ENCODE measurements around the gene RAD51B. TPM values are rescaled to one million over a fixed set of nuclear protein-coding genes. Genes with fewer than 3 reads are reported as not detected.

RAD51B gene
- total and polyA plus RNA-seq, 9 of the 15 experiments (the other 6 are each of a cell fraction or from before 2014, with no cell fraction given): 8.5 to 17.3 (median 11.3) TPM

DNA sequence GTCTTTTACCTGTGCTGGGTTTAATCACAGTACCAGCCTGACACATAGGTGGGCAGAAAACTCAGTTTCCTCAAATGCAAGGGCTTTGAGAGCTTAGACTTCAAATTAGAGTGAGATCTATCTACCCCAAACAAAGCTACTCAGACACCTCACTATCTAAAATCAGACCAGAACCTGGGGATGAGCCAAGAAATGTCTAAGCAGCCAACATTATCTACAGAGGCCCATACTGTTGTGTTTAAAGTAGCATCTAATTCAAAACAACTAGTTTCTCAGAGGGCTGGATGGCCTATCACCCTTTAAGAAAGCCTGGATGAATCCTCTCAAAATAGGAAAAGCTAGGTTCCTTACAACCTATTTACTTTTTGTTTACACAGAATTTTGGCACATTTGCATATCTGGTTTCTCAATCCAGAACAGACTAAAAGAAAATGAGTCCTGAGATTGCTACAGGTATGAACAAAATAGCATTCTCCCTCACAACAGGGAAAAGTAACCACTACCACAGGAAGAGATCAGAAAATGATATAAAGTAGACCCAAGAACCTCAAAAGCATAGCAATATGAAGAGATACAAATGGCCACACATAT is 830.9 kb downstream of the RAD51B start:
- Histone ChIP-seq H2AFZ (ENCODE audit: low read depth, low read length) (no peak overlapping the region), H3K9me3 (replicated peaks; ENCODE audit: control insufficient read depth, insufficient read depth, low read depth, low read length) (no peaks in the 10 kb centered on the region), H3K4me2 (ENCODE audit: insufficient read depth, low read length) (no peak overlapping the region), H3K79me2 (ENCODE audit: control insufficient read depth, insufficient read depth, low read length) (no peaks in the 10 kb centered on the region), H3K9me1 (ENCODE audit: control insufficient read depth, insufficient read depth, low read length) (no peaks in the 10 kb centered on the region), H3K36me3 (ENCODE audit: control insufficient read depth, insufficient read depth, low read length) (no peaks in the 10 kb centered on the region), H3K27me3 (ENCODE audit: control insufficient read depth in 2 of 2, insufficient read depth in 2 of 2, low read length in 2 of 2) (no peaks in the 10 kb centered on the region), H3K27ac (ENCODE audit: extremely low read depth, low read depth, low read length) (no peak overlapping the region), H3K4me1 (replicated peaks in 1 of 2; ENCODE audit: control insufficient read depth in 2 of 2, insufficient read depth in 2 of 2, low read length in 2 of 2) (peaks cover 11 to 26% of the 10 kb centered on the region in 2 experiments), H3K4me3 (no peak overlapping the region), H4K20me1 (replicated peaks; ENCODE audit: control insufficient read depth, insufficient read depth, low read length) (no peaks in the 10 kb centered on the region), H3K9ac (ENCODE audit: insufficient read depth in 1 of 2, low read depth in 2 of 2, low read length in 2 of 2) (no peak overlapping the region)
- peak; percentile 67 for ATAC-seq
- intact Hi-C loops (cut with micrococcal nuclease): no loop called here
- in situ Hi-C loops (cut with MboI): no loop called here
- no TSS peak for BruUV-seq (replicated peaks)
- CTCF ChIA-PET (ENCODE audit: low intra/inter-chr PET ratio): no interaction called here
- DNase-seq (ENCODE audit: extremely low read depth in 1 of 4, low spot score in 3 of 4): peak in 2 of 4 experiments; percentile 42 to 67
- POLR2A ChIA-PET: no interaction called here
- FAIRE-seq: peak; percentile 65
- no peak for TF ChIP-seq CREB1 (IDR thresholded peaks at IDR 0.05)
- no peak for TF ChIP-seq CREB1 (CRISPR knock-in tag; IDR thresholded peaks at IDR 0.05)
- 0 out of 2 replicates have a peak, but pooled peaks have one; percentile 60 for TF ChIP-seq FOXJ2 (tag; IDR thresholded peaks at IDR 0.05)
- no peak for TF ChIP-seq KHSRP (IDR thresholded peaks at IDR 0.05)
- no peak for TF ChIP-seq ZC3H4 (CRISPR knock-in tag; IDR thresholded peaks at IDR 0.05; ENCODE audit: borderline replicate concordance)
- TF ChIP-seq CTBP1 (IDR thresholded peaks at IDR 0.05; ENCODE audit: borderline replicate concordance): peak; percentile 53; the same call in 1 of the 2 replicates
- no peak for TF ChIP-seq ZBTB8A (IDR thresholded peaks at IDR 0.05; ENCODE audit: partially characterized antibody)
- TF ChIP-seq, protein P1, sequence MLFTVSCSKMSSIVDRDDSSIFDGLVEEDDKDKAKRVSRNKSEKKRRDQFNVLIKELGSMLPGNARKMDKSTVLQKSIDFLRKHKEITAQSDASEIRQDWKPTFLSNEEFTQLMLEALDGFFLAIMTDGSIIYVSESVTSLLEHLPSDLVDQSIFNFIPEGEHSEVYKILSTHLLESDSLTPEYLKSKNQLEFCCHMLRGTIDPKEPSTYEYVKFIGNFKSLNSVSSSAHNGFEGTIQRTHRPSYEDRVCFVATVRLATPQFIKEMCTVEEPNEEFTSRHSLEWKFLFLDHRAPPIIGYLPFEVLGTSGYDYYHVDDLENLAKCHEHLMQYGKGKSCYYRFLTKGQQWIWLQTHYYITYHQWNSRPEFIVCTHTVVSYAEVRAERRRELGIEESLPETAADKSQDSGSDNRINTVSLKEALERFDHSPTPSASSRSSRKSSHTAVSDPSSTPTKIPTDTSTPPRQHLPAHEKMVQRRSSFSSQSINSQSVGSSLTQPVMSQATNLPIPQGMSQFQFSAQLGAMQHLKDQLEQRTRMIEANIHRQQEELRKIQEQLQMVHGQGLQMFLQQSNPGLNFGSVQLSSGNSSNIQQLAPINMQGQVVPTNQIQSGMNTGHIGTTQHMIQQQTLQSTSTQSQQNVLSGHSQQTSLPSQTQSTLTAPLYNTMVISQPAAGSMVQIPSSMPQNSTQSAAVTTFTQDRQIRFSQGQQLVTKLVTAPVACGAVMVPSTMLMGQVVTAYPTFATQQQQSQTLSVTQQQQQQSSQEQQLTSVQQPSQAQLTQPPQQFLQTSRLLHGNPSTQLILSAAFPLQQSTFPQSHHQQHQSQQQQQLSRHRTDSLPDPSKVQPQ (CRISPR knock-in tag; IDR thresholded peaks at IDR 0.05; ENCODE audit: borderline replicate concordance): no peak
- TF ChIP-seq BRF1 (IDR thresholded peaks at IDR 0.05; ENCODE audit: borderline replicate concordance, extremely low read depth, insufficient read length): no peak
- TF ChIP-seq EP400 (IDR thresholded peaks at IDR 0.05): no peak
- TF ChIP-seq SMARCA4 (IDR thresholded peaks at IDR 0.05): peak; percentile 54; the same call in 1 of the 2 replicates
- TF ChIP-seq FOSL1 (tag; conservative IDR thresholded peaks at IDR 0.05): 0 out of 2 replicates have a peak, but pooled peaks have one; percentile 14
- TF ChIP-seq, protein P2, sequence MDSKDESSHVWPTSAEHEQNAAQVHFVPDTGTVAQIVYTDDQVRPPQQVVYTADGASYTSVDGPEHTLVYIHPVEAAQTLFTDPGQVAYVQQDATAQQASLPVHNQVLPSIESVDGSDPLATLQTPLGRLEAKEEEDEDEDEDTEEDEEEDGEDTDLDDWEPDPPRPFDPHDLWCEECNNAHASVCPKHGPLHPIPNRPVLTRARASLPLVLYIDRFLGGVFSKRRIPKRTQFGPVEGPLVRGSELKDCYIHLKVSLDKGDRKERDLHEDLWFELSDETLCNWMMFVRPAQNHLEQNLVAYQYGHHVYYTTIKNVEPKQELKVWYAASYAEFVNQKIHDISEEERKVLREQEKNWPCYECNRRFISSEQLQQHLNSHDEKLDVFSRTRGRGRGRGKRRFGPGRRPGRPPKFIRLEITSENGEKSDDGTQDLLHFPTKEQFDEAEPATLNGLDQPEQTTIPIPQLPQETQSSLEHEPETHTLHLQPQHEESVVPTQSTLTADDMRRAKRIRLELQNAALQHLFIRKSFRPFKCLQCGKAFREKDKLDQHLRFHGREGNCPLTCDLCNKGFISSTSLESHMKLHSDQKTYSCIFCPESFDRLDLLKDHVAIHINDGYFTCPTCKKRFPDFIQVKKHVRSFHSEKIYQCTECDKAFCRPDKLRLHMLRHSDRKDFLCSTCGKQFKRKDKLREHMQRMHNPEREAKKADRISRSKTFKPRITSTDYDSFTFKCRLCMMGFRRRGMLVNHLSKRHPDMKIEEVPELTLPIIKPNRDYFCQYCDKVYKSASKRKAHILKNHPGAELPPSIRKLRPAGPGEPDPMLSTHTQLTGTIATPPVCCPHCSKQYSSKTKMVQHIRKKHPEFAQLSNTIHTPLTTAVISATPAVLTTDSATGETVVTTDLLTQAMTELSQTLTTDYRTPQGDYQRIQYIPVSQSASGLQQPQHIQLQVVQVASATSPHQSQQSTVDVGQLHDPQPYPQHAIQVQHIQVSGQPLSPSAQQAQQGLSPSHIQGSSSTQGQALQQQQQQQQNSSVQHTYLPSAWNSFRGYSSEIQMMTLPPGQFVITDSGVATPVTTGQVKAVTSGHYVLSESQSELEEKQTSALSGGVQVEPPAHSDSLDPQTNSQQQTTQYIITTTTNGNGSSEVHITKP (IDR thresholded peaks at IDR 0.05; ENCODE audit: partially characterized antibody): no peak
- TF ChIP-seq, protein P3, sequence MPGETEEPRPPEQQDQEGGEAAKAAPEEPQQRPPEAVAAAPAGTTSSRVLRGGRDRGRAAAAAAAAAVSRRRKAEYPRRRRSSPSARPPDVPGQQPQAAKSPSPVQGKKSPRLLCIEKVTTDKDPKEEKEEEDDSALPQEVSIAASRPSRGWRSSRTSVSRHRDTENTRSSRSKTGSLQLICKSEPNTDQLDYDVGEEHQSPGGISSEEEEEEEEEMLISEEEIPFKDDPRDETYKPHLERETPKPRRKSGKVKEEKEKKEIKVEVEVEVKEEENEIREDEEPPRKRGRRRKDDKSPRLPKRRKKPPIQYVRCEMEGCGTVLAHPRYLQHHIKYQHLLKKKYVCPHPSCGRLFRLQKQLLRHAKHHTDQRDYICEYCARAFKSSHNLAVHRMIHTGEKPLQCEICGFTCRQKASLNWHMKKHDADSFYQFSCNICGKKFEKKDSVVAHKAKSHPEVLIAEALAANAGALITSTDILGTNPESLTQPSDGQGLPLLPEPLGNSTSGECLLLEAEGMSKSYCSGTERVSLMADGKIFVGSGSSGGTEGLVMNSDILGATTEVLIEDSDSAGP (CRISPR knock-in tag; IDR thresholded peaks at IDR 0.05): no peak

All from K562 (cell line).